Retinal pigment epithelial cell (primary cell): ENCODE data around the gene WNT7B.

Experiments used
- DNase-seq: peaks from one replicate; pipeline ENCODE4 v3.0.0-alpha.2; 2010; ENCODE audit warnings: low read depth
- H3K4me3 ChIP-seq: 2 replicates; pipeline ENCODE4 v1.5.1; 2011; ENCODE audit warnings: mild to moderate bottlenecking, low read length, control low read depth, moderate library complexity
- TF ChIP-seq, protein P1 (sequence below): conservative IDR thresholded peaks from 2 replicates; pipeline ENCODE4 v1.5.1; 2011; ENCODE audit warnings: low read depth, low read length, control low read depth, inconsistent platforms

Gene WNT7B

DNA sequence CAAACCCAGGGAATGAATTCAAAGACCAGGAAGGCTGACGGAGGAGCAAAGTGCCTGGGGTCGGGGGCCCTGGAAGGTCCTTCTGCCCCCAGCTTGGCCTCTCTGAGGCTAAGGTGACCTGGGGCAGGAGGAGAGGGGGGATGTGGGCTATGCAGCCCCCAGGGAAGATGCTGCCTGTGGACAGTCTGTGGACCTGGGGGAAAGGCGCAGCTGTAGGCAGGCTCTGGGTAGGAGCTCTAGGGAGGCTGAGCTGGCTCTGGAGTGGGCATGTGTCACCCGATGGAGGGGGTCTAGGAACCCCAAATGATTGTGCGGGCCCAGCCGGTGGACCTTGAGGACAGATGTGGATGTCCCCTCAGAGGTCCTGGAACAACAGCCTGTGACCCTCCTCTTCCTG is 42.8 kb downstream of the WNT7B start:
- no peak overlapping the region for H3K4me3 ChIP-seq
- no peak for DNase-seq
- TF ChIP-seq, protein P1, sequence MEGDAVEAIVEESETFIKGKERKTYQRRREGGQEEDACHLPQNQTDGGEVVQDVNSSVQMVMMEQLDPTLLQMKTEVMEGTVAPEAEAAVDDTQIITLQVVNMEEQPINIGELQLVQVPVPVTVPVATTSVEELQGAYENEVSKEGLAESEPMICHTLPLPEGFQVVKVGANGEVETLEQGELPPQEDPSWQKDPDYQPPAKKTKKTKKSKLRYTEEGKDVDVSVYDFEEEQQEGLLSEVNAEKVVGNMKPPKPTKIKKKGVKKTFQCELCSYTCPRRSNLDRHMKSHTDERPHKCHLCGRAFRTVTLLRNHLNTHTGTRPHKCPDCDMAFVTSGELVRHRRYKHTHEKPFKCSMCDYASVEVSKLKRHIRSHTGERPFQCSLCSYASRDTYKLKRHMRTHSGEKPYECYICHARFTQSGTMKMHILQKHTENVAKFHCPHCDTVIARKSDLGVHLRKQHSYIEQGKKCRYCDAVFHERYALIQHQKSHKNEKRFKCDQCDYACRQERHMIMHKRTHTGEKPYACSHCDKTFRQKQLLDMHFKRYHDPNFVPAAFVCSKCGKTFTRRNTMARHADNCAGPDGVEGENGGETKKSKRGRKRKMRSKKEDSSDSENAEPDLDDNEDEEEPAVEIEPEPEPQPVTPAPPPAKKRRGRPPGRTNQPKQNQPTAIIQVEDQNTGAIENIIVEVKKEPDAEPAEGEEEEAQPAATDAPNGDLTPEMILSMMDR, result no peak

DNA sequence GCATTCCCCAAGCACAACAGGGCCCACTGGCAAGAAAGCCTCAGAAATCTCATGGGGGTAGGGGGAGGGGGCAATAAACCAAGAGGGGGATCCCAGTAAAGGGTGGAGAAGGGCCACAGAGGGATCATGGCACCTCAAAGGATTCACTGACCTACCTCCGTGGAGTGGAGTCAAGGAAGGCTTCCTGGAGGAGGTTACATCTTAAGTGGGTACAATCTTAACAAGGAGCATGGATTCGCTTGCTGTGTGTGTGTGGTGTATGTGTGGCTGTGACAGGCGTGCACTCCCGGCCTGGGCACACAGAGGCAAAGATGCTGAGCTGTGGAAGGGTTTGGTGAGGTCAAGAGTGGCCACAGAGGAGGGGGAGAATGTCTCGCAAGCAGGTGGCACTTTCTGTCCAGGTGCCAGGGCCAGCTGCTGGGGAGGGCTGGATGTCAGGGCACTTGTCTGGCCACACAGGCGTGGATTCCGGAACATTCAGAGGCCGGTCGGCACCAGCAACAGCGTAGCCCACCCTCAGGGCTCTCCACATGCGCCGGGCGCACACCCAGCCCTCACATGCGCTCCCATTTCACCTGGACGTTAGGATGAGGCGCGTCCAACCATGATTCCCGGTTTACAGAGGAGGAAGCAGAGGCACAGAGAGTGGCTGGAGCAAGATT is 43.3 kb downstream of the WNT7B start:
- TF ChIP-seq, protein P1, result no peak
- H3K4me3 ChIP-seq, result no peak overlapping the region
- no peak for DNase-seq

DNA sequence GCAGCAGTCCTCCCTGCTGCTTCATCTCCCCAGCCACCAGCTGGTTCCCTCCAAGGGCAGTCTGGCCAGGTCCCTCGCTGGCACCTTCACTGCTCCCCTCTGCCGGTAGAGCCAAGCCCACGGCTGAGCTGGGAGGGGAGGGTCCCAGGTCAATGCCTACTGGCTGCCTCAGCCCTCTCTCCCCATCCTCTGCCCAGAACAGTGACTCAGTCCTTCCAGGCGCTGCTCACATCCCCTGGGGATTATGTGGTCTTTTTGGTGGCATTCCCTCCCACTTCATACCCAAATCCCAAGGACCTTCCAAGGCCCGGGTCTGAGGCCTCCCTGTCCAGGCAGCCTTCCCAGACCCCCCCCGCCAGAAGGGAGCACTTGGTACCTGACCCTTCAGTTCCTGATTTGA is 44.9 kb downstream of the WNT7B start:
- H3K4me3 ChIP-seq, result no peak overlapping the region
- TF ChIP-seq, protein P1, result no peak
- DNase-seq, result peak; percentile 6

DNA sequence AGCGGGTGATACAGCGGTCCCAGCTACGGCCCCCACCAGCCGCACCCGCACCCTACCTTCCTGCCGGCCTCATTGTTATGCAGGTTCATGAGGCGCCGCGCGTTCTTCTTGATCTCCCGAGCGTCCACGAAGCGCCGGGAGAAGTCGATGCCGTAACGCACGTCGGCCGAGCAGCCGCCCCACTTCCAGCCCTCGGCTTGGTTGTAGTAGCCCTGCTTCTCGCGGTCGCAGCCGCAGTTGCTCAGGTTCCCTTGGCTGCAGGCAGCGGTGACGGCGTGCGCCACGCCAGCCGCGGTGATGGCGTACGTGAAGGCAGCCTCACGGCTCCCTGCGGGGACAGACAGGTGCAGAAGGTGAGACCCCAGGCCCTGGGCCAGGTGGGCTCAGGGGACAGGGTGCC is 45.9 kb downstream of the WNT7B start:
- TF ChIP-seq, protein P1, result no peak
- H3K4me3 ChIP-seq, result no peak overlapping the region
- no peak for DNase-seq

DNA sequence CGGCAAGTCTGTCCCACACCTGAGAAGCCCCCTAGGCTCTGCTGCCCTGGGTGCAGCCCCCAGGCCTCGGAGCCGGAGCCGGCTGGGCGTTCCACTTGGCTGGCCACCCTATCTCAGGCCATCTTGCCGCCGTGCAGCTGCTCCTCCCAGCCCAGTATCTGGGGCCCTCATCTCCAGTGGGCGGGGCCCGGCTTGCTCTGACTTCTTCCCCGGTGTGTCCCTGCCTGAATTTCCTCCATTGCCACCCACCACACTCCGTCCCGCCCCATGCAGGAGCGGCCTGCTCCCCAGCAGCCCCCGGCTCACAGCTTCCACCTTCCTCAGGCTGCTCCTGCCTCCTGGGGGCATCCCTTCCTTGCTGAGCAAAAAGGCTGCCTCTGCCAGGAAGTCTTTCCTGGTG is 46.6 kb downstream of the WNT7B start:
- TF ChIP-seq, protein P1, result no peak
- DNase-seq, result no peak
- H3K4me3 ChIP-seq, result no peak overlapping the region

DNA sequence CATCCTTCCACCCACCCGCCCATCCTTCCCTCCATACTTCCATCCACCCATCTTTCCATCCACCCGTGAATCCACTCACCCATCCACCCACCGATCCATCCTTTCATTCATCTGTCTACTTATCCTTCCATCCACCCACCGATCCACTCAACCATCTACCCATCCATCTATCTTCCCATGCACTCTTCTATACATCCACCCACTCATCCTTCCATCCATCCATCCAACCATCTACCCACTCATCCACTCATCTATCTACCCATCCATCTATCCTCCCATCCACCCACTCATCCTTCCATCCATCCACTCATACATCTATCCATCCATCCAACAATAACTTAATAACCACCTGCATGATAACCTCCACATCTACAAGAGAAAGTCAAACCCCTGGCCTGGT is 47.3 kb downstream of the WNT7B start:
- TF ChIP-seq, protein P1, result no peak
- DNase-seq, result no peak

DNA sequence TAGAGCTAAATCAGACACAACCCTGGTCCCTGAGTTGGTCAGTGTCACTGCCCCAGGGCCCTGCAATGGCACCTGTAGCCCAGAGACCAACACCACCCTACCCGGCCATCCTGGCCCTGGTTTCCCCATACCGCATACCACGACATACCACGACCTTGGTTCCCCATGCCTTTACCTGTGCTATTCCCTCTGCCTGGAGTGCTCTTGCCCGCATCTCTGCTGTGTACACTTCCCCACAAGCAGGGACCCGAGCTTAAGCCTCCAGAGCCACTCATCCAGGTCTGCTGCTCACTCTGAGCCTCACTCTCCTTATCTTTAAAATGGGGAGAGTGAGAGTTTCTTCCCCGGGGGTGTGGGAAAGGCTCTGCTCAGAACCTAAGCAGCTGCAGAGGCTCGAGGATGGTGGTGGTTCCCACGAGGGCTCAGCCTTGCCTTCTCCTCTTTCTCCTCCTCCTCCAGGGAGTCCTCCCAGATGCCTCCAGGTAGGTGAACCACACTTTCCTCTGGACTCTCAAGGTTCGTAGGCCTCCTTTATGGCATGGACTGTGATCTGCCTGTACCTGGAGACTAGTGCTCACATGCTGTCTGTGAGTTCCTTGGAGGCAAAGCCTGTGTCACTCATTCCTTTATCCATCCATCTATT is 48.1 kb downstream of the WNT7B start:
- TF ChIP-seq, protein P1, result no peak
- no peak overlapping the region for H3K4me3 ChIP-seq
- no peak for DNase-seq

More for the DNA sequence above, 47.3 kb downstream of the WNT7B start:
- no peak overlapping the region for H3K4me3 ChIP-seq
